Stomach (tissue), 4 donors: ENCODE data around the gene FBXO44.

ENCODE experiments used
- POLR2A ChIP-seq, 4 donors: fragments of 450-650 bp; IDR thresholded peaks; one replicate each; pipeline ENCODE4 v1.6.1; 2016; ENCODE audit warnings: antibody characterized with exemption in 4 of 4, control low read depth in 2 of 4, mild to moderate bottlenecking in 1 of 4, moderate library complexity in 1 of 4
- POLR2AphosphoS5 ChIP-seq, 3 donors: sonication (generic); formaldehyde crosslinking; IDR thresholded peaks; one replicate each; pipeline ENCODE4 v1.6.1; 2016; ENCODE audit warnings: antibody characterized with exemption in 3 of 3
- TF ChIP-seq, protein P1 (sequence below), 7 experiments: fragments of 450-650 bp in 4 of 7; fragments of 200-600 bp in 3 of 7; sonication (generic) in 3 of 7; IDR thresholded peaks; one replicate each; pipeline ENCODE4 v1.5.1; 2016 to 2019; ENCODE audit warnings: antibody characterized with exemption in 7 of 7, control low read depth in 2 of 7, mild to moderate bottlenecking in 1 of 7

DNA sequence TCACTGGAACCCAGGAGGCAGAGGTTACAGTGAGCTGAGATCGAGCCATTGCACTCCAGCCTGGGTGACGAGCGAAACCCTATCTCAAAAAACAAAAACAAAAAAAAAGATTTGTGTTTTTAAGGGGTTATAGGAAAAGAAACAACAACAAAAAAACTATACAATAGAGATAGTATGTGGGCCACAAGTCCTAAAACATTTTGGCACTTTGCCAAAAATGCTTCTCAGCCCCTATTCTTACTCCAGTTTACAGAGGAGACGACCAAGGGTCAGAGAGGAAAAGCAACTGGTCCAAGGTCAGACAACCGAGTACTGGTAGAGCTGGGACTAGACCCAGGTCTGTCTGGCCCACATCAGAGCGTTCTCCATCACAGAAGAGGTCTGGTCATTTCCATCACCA is 3.0 kb downstream of the FBXO44 start:
- TF ChIP-seq POLR2A (IDR thresholded peaks at IDR 0.05) (no peak), POLR2AphosphoS5 (IDR thresholded peaks at IDR 0.05) (no peak)
- TF ChIP-seq, protein P1, sequence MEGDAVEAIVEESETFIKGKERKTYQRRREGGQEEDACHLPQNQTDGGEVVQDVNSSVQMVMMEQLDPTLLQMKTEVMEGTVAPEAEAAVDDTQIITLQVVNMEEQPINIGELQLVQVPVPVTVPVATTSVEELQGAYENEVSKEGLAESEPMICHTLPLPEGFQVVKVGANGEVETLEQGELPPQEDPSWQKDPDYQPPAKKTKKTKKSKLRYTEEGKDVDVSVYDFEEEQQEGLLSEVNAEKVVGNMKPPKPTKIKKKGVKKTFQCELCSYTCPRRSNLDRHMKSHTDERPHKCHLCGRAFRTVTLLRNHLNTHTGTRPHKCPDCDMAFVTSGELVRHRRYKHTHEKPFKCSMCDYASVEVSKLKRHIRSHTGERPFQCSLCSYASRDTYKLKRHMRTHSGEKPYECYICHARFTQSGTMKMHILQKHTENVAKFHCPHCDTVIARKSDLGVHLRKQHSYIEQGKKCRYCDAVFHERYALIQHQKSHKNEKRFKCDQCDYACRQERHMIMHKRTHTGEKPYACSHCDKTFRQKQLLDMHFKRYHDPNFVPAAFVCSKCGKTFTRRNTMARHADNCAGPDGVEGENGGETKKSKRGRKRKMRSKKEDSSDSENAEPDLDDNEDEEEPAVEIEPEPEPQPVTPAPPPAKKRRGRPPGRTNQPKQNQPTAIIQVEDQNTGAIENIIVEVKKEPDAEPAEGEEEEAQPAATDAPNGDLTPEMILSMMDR (IDR thresholded peaks at IDR 0.05): no peak
